ENCODE results near the gene MOB2. TPM values are rescaled to one million over a fixed set of nuclear protein-coding genes. Genes with fewer than 3 reads are reported as not detected.

The MOB2 gene
- total and polyA plus RNA-seq, 12 donors, result 25.2 to 59.1 (median 45.2) TPM

DNA sequence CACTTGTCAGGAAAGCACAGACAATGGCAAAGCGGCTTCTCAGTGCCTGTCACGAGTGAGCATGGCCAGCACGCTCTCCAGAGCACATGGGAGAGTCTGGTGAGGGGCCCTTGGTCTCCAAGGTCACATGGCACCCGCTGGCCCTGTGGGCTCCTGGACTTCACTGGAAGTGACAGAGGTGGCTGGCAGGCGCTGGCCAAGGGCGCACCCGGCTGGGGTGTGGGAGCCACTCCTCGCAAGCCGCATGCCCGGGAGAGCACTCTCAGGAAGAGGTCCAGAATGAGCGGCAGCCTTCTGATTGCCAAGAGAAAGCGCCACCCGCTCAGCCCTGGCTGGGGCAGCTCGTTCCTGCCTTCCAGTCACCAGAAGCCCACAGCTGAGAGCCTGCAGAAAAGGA lies 17.1 kb upstream of the MOB2 start:
- DNase-seq (peak; percentile 68 to 70), ATAC-seq (peak; percentile 40 to 85 (median 70))
- 49 to 53% methylated on average over 14 of the region's 14 CpGs for WGBS, 2 donors
- intact Hi-C loops (cut with DNase I), result no loop called here
- Histone ChIP-seq H3K4me3 (no peak overlapping the region), H3K4me1 (peaks cover 40 to 90% (median 79%) of the 10 kb centered on the region in 9 donors), H3K27me3 (no peaks in the 10 kb centered on the region), H3K36me3 (peaks cover 0 to 18% (median 0%) of the 10 kb centered on the region in 9 donors), H3K27ac (peak overlapping the region in 9 of 10 donors; percentile 18 to 78 (median 52)), H3K9me3 (no peaks in the 10 kb centered on the region)
- TF ChIP-seq, protein P1, sequence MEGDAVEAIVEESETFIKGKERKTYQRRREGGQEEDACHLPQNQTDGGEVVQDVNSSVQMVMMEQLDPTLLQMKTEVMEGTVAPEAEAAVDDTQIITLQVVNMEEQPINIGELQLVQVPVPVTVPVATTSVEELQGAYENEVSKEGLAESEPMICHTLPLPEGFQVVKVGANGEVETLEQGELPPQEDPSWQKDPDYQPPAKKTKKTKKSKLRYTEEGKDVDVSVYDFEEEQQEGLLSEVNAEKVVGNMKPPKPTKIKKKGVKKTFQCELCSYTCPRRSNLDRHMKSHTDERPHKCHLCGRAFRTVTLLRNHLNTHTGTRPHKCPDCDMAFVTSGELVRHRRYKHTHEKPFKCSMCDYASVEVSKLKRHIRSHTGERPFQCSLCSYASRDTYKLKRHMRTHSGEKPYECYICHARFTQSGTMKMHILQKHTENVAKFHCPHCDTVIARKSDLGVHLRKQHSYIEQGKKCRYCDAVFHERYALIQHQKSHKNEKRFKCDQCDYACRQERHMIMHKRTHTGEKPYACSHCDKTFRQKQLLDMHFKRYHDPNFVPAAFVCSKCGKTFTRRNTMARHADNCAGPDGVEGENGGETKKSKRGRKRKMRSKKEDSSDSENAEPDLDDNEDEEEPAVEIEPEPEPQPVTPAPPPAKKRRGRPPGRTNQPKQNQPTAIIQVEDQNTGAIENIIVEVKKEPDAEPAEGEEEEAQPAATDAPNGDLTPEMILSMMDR (IDR thresholded peaks at IDR 0.05), result no peak

DNA sequence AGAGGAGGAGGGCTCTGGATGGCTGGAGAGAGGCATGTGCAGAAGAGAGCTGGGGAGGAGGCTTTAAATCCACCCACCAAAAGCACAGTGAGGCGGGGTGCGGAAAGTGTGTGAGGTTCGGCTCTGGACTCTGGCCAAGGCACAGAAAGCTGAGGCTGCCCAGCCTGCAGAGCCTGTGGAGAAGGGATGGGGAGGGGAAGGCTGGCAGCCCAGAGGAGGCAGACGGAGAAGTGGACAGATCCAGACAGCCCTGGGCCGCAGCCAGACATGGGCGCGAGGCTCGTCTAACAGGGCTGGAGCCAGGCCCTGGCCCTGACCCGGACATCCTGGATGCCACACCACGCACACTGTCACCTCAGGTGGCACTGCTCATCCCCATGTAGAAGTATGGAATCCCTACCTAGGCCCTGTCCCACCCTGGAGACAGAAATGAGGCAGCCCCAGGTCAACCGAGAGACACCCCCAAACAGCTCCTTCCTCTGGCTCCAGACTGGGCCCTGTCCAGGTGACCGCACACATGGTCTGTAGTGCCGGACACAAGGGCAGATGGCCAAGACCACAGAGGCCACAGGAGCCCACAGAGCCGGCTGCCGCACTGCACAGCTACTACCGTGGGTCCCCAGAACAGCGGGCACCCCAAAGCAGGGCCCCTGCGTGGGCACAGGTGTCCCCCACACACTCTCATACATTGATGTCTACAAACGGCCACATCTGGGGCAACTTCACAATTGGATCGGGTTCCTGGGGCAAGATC lies 16.6 kb upstream of the MOB2 start:
- ATAC-seq (peak; percentile 44 to 86 (median 76)), DNase-seq (peak; percentile 52 to 59)
- Histone ChIP-seq H3K27me3 (no peaks in the 10 kb centered on the region), H3K4me3 (no peak overlapping the region), H3K27ac (peak overlapping the region in 9 of 10 donors; percentile 18 to 78 (median 52)), H3K36me3 (peaks cover 0 to 24% (median 0%) of the 10 kb centered on the region in 9 donors), H3K4me1 (peaks cover 36 to 90% (median 73%) of the 10 kb centered on the region in 9 donors), H3K9me3 (no peaks in the 10 kb centered on the region)
- intact Hi-C loops (cut with DNase I), result no loop called here
- WGBS, 2 donors, result 56 to 63% methylated on average over 20 of the region's 20 CpGs
- TF ChIP-seq, protein P1 (IDR thresholded peaks at IDR 0.05), result no peak

DNA sequence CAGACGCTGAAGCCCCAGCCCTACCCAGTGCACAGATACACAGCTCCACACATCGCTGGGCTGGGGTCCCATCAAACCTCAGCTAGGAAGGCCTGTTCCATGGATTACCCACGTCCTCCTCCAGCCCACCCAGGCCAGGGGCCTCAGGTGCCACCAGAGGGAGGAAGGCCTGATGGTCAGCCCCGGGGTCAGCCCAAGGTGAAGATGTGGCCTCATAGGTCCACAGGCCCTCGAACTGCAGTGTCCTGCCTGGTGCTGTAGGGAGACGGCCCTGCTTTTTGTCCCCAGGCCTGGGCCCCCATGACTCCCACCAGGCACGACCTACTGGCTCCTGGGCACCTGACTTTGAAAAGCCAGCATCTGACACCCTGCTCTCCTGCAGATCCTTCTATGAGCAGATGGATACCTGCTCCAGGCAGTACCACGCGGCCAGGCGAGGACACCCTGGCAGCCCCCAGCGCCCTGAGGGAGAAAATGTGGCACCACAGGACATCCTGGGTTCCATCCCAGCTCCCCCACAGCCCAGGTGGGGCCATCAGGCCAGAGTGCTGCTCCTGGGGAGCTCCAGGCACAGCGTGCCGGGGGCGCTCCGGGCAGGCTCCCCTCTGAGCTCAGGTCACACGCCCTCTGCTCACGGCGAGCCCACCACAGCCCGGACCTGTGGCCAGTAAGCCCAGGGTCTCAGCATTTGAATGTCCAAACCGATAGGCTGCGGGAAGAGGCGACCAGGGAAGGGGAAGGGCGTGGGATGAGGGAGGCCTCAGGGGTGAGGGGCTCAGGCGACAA lies 15.8 kb upstream of the MOB2 start:
- Histone ChIP-seq H3K4me3 (no peak overlapping the region), H3K36me3 (peaks cover 0 to 24% (median 0%) of the 10 kb centered on the region in 9 donors), H3K4me1 (peaks cover 29 to 90% (median 67%) of the 10 kb centered on the region in 9 donors), H3K27me3 (no peaks in the 10 kb centered on the region), H3K9me3 (no peaks in the 10 kb centered on the region), H3K27ac (no peak overlapping the region)
- intact Hi-C loops (cut with DNase I), result no loop called here
- ATAC-seq (peak in 1 of 8 donors; percentile 2), DNase-seq (no peak)
- 89 to 91% methylated on average over 24 of the region's 24 CpGs for WGBS, 2 donors
- TF ChIP-seq, protein P1 (IDR thresholded peaks at IDR 0.05), result no peak

DNA sequence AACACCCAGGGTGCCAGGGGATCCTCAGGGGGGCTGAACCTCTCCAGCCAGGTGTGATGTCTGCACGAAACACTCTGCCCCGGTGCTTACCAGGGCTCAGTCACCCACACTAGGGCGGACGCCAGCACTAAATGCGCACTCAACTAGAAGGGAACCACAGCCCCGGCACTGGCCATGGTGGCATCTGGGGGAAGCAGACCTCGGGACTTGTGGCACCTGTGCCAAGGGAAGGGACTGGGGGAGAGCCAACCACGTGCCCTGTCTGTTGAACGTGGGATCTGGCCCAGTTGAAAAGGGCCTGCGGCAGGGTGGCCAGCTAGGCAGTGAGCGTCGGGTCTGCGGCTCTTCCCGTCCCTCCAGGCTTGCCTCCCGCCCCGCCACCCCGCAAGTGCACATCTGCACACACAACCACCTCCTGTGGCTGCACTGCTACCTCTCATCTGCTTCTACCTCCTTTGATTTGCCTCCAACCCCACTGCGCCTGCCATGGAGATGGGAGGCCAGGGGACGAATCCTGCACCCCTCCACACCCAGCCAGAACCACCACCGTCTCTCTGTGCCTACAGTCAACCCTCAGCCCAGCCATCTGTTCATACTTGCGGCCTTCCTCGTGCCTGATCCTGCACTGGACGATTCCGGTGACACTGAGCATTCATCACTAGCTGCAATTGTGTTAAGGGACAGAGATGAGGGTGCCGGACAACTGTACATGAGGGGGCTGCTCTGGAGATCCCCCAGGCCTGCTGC lies 15.0 kb upstream of the MOB2 start:
- Histone ChIP-seq H3K27me3 (no peaks in the 10 kb centered on the region), H3K36me3 (peaks cover 0 to 24% (median 0%) of the 10 kb centered on the region in 9 donors), H3K4me3 (no peak overlapping the region), H3K27ac (peak overlapping the region in 1 of 10 donors; percentile 4), H3K4me1 (peaks cover 22 to 90% (median 66%) of the 10 kb centered on the region in 9 donors), H3K9me3 (no peaks in the 10 kb centered on the region)
- ATAC-seq, result peak in 7 of 8 donors; percentile 6 to 62 (median 41)
- 75 to 80% methylated on average over 25 of the region's 25 CpGs for WGBS, 2 donors
- peak in 1 of 2 donors; percentile 49 for DNase-seq
- TF ChIP-seq, protein P1 (IDR thresholded peaks at IDR 0.05), result no peak
- intact Hi-C loops (cut with DNase I), result no loop called here

Data from heart right ventricle (tissue), 16 donors.